Inferior parietal cortex (tissue), 1 donor: ENCODE data around the gene UBE2G1.
"Not testable (repeated sequence)": the region's sequence is repeated elsewhere in the genome, so short reads cannot be mapped to it uniquely, and the experiment has no call there.

Experiments used
- DNase-seq: peaks from one replicate; pipeline ENCODE4 v3.0.0-alpha.2; 2016; ENCODE audit errors: extremely low spot score

Gene UBE2G1

DNA sequence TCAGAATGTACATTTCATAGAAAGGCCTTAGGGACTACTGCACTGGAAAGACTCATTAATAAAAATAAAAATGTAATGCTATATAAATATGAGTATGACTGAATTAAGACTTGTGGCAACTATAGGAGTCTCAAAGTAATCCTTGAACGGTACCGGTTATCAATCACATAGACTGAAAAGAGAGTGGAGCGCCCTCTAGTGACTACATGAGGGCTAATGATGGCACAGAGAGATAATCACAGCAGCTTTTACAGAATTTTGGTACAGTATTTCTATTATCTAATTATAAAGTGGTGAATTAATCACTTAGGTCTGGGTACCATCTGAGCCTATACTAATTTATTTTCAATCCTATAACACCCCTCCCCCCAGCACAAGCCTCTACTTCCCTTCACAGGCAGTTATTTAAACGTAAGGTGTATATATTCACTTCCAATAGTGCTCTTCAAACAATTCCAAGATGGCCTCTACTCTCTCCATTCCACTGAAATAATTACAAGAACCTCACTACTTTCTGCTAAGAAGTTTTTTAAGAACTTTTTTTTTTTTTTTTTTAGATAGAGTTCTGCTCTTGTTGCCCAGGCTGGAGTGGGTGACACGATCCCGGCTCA is 62.0 kb downstream of the UBE2G1 start:
- peak; percentile 83 for DNase-seq

DNA sequence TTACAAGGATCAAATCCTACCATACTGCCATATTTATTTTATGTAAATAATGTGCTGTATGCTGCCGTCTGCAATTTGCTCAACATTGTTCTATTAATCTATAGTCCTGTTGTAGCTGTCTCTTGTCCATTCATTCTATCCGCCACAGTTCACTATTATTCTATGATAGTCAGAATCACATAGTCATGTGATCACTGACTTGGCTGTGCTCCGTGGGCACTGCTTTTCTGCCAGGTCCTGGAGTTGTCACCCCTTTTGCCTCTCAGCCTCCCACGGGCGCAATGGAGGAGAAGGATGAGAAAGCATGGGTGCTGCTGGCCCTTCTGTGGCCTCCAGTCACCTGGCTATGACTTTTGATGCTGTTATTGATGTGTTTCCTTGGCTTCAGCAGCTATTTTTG is 65.4 kb downstream of the UBE2G1 start:
- peak; percentile 77 for DNase-seq

DNA sequence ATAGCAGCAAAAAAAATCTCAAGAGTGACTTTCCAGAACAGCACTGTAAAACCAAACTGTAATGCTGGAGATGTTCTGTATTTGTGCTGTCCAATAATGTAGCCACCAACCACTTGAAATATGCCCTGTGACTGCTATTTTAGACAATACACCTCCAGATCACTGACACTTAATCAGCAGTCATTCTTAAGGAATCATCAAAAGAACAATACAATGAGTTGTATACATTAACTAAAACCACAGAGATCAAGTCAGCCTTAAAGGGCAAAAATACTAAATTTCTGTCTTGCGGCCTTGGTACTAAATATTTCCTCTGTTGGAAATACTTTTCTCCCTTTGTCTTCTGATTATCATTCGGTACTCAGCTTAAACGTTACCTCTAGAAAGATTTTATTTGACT is 69.1 kb downstream of the UBE2G1 start:
- no peak for DNase-seq

DNA sequence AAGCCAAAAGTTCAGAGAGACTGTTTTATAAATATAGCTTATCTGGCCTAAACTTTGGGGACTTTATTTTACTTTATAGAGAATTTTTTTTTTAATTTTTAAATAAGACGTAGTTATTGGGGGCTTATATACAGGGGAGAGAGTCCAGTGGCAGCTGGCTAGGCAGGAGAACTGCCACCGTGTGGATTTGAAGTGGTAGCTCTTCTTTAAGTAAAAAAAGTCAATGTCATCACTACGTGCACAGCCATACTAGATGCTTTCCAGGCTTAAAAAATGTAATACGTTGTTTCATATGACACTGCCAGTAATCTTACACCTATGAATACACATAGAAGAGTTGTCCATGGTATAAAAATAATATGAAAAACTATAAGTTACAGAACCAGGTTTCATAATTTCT is 70.8 kb downstream of the UBE2G1 start:
- DNase-seq, result no peak

DNA sequence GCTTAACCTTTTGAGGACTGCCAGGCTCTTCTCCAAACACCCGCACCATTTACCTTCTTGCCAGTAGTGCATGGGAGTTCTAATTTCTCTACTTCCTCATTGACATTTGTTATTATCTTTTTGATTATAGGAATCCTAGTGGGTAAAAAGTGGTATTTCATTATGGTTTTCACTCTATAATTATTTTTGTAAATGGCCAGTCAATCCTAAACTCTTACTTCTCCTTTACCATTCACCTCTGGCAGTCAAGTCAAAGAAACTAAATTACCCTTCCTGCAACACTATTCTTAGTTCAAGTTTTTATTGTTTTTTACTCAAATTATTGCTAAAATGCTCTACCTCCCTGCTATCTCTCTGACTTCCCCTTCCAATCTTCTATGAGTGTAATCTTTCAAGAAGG is 72.9 kb downstream of the UBE2G1 start:
- DNase-seq, result no peak

GRCh38 chr17:4287710-4288109 is 78.8 kb downstream of the UBE2G1 start:
- no peak for DNase-seq

DNA sequence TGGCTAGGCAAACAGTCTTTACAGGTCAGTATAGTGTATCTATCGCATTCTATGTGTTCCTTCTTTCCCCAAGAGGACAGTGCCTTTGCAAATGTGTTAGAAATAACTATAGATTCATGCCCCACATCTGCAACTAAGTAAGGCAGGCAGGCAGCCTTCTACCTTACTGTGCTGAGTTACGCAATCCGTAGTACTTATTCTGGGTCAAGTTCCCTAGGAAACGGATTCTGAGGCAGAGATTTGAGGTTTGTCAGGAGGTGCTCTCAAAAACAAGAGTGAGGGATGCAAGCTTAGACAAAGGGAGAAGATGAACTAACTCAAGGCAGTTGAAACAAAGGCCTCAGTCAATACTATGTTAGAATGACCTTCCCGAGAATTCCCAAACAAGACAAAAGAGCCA is 90.0 kb downstream of the UBE2G1 start:
- no peak for DNase-seq

GRCh38 chr17:4272972-4273368 is 93.5 kb downstream of the UBE2G1 start:
- no peak for DNase-seq

- DNase-seq, result no peak
Measured at GRCh38 chr17:4272213-4272971, 94.1 kb downstream of the UBE2G1 start.

DNA sequence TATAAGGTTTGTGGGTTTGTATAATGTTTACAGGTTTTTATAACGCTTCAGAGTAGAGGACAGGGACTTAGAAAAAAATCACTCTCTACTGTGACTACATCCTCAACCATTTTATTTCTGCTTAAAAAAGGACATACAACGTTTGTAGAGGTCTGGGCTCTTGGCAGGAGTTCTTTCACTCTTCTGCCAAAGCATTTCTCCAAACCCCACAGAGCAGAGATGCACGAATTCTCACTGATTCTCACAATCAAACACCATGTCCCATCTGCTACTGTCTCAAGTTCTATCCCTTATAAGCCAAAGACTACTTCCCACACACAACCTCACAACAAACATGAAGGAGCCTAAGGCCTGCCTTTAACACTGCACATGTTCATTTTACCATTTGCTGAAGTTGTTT is 95.7 kb downstream of the UBE2G1 start:
- peak; percentile 29 for DNase-seq

- no peak for DNase-seq
Measured at GRCh38 chr17:4269915-4270314, 96.6 kb downstream of the UBE2G1 start.

- no peak for DNase-seq
Measured at GRCh38 chr17:4267402-4267801, 99.1 kb downstream of the UBE2G1 start.

DNA sequence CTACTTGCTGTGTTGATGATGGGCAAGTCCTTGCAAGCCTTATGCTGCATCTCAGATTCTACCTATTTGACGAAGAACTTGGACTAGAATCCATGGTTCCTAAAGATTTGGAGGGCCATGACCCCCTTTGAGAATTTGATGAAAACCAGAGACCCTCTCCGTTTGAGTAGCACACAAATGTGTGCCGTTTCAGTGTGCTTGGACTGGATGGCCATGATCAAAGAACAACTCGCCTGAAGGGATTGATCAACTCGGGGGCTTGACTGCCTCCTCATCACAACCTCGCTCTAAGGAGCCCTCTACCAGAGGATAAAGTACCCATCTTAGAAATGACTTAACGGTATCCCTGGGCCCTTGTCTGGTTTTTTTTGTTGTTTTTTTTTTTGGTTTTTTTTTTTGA is 99.9 kb downstream of the UBE2G1 start:
- no peak for DNase-seq

- peak; percentile 95 for DNase-seq
Measured at GRCh38 chr17:4263282-4264215, 102.9 kb downstream of the UBE2G1 start, which contains the start of gene ANKFY1. ANKFY1 (minus strand) TSS chr17:4263979; CDS start chr17:4263941, 38 bp downstream.

- DNase-seq, result no peak
Measured at GRCh38 chr17:4262703-4263102, 103.8 kb downstream of the UBE2G1 start.

- DNase-seq, result no peak
Measured at GRCh38 chr17:4261452-4261851, 105.0 kb downstream of the UBE2G1 start.

DNA sequence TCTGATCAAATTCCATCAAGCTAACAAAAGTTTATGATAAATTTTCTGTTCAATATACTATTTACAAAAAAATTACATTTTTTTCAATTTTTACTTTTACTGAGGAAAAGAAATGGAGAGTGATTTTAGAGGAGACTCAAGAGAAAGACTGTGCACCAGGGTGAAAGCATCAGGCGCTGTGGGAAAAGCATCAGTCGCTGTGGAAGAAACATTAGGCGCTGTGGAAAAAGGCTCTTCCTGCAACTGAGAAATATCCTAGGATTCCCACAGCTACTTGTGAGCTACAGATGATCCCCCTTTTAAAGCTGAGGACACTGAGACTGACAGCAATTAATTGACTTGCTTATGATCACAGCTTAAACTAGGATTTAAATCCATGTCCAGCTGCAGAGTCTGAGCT is 107.6 kb downstream of the UBE2G1 start:
- DNase-seq, result no peak

- no peak for DNase-seq
Measured at GRCh38 chr17:4256952-4257351, 109.5 kb downstream of the UBE2G1 start.

DNA sequence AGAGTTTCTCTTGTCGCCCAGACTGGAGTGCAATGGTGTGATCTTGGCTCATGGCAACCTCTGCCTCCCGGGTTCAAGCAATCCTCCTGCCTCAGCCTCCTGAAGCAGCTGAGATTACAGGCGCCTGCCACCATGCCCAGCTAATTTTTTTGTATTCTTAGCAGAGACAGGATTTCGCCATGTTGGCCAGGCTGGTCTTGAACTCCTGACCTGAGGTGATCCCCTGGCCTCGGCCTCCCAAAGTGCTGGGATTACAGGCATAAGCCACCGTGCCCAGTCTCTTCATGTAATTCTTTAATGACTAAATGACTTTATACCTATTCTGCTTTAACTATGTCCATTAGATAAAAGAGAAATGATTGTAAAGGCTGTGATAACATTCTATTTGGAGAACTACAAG is 111.2 kb downstream of the UBE2G1 start:
- DNase-seq, result not testable (repeated sequence)

DNA sequence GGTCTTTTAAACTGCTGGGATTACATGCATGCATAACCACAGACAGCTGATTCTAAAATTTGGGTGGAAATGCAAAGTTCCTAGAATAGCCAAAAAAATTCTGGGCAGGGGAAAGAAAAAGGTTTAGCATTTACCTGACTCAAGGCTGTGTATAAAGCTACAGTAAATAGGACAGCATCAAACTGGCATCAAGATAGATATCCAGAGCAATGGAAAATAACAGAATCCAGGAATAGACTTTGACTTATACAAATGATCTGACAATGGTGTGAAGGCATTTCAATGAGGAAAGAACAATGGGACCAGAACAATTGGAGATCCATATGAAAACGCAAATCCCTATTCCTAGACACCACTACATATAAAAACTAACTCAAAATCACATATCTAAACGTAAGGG is 115.6 kb downstream of the UBE2G1 start:
- DNase-seq, result no peak

- no peak for DNase-seq
Measured at GRCh38 chr17:4249452-4250029, 116.9 kb downstream of the UBE2G1 start.
